HCT116 (cell line): ENCODE data around the gene NR5A2.

ENCODE experiments used
- CEBPB ChIP-seq: IDR thresholded peaks from 2 replicates; pipeline ENCODE4 v1.6.1; 2012; ENCODE audit warnings: low read depth
- EZH2 ChIP-seq: fragments of 200-600 bp; sonication (generic); IDR thresholded peaks from 2 replicates; pipeline ENCODE4 v1.6.1; 2017; ENCODE audit warnings: antibody characterized with exemption, mixed run types
- FOSL1 ChIP-seq: IDR thresholded peaks from 2 replicates; pipeline ENCODE4 v1.6.1; 2012; ENCODE audit warnings: low read depth
- RAD21 ChIP-seq: IDR thresholded peaks from 2 replicates; pipeline ENCODE4 v1.6.1; 2012; ENCODE audit warnings: low read depth, mild to moderate bottlenecking
- SRF ChIP-seq: IDR thresholded peaks from 2 replicates; pipeline ENCODE4 v1.6.1; 2012; ENCODE audit warnings: low read depth
- ZFX ChIP-seq: fragments of 450-650 bp; IDR thresholded peaks from 2 replicates; pipeline ENCODE4 v1.6.1; 2017
- TF ChIP-seq, protein P1 (sequence below), 3 experiments: fragments of 200-600 bp in 1 of 3; sonication (generic) in 1 of 3; IDR thresholded peaks in 2 of 3; conservative IDR thresholded peaks in 1 of 3; 2 replicates each; pipeline ENCODE4 v1.5.1; 2012 to 2017; ENCODE audit warnings: low read depth in 2 of 3, low read length in 2 of 3, antibody characterized with exemption in 1 of 3, borderline replicate concordance in 1 of 3, control low read depth in 1 of 3, mild to moderate bottlenecking in 1 of 3, mixed read lengths in 1 of 3, mixed run types in 1 of 3, moderate library complexity in 1 of 3; ENCODE audit not compliant: insufficient read depth in 1 of 3
- TF ChIP-seq, protein P2 (sequence below): IDR thresholded peaks from 2 replicates; pipeline ENCODE4 v1.6.1; 2012

DNA sequence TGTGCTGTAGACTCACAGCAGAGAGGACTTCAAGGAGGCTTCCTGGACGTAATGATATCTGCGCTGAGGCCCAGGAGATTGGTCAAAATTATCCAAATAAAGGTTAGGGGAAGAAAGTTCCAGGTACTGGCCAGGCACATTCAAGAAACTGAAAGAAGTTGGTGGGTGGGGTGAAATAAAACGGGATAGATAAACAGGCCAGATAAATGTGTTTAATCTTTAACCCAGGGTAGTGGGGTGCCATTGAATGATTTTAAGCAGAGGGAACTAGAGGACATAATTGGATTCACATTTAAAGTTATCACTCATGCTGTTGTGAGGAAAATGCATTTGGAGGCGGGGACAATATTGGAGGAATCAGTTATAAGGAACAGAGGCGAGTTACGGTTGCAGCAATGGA, 134.7 kb downstream of the NR5A2 start:
- TF ChIP-seq, protein P1, sequence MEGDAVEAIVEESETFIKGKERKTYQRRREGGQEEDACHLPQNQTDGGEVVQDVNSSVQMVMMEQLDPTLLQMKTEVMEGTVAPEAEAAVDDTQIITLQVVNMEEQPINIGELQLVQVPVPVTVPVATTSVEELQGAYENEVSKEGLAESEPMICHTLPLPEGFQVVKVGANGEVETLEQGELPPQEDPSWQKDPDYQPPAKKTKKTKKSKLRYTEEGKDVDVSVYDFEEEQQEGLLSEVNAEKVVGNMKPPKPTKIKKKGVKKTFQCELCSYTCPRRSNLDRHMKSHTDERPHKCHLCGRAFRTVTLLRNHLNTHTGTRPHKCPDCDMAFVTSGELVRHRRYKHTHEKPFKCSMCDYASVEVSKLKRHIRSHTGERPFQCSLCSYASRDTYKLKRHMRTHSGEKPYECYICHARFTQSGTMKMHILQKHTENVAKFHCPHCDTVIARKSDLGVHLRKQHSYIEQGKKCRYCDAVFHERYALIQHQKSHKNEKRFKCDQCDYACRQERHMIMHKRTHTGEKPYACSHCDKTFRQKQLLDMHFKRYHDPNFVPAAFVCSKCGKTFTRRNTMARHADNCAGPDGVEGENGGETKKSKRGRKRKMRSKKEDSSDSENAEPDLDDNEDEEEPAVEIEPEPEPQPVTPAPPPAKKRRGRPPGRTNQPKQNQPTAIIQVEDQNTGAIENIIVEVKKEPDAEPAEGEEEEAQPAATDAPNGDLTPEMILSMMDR (IDR thresholded peaks at IDR 0.05 in 2 of 3, conservative IDR thresholded peaks at IDR 0.05 in 1 of 3; ENCODE audit: borderline replicate concordance in 1 of 3, insufficient read depth in 1 of 3, low read depth in 2 of 3, low read length in 2 of 3) = no peak
- TF ChIP-seq EZH2 (no peak), SRF (no peak), RAD21 (no peak), ZFX (no peak), CEBPB (no peak), FOSL1 (no peak)
- TF ChIP-seq, protein P2, sequence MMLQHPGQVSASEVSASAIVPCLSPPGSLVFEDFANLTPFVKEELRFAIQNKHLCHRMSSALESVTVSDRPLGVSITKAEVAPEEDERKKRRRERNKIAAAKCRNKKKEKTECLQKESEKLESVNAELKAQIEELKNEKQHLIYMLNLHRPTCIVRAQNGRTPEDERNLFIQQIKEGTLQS = no peak
